Pulmonary artery endothelial cell (primary cell): ENCODE results near the gene ART3. TPM values are rescaled to one million over a fixed set of nuclear protein-coding genes. Genes with fewer than 3 reads are reported as not detected.
A peak's percentile ranks its signal among the peaks of the same experiment; 100 is the strongest.

ENCODE experiments used
- DNase-seq: peaks from one replicate; pipeline ENCODE4 v3.0.0-alpha.2; 2011; ENCODE audit warnings: low read depth, low spot score
- total RNA-seq: library from RNA; depleted of rRNA; stranded (reverse); fragments of >200 nt; gene quantifications from 2 replicates; pipeline ENCODE4 v1.2.3, GENCODE V29; 2014

Gene ART3
- total RNA-seq, 1 donor from 2014 or later, result not detected

DNA sequence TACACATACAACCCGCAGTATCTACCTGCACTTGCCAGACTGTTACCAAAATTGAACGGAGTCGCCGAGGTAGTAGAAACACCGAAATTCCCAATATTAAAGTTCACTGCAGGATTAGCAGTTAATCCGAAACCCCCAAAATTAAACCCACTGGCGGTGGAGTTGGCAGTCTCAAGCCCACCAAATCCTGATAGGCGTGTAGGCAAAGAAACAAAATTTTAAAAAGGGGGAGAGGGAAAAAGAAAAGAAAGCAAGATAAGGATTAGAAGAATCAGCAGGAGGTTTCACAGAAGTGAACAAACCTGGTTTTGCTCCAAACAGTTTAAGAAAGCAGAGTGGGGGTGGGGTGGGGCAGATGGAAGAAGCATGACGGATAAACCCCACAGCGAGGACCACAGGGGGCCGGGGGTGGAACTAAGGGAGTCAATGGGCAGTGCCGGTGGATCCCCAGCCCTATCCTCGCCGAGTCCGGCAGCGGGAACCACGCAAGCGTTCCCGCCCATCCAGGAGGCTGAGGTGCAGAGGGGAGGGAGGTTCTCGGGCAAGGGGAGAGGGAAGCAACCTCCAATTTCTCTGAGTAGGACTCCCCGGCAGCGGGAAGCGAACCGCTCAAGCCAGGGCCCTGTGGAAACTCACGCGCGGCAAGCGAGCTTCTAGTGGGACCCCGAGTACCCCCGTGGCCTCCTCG is 73.1 kb downstream of the ART3 start:
- DNase-seq, result peak; percentile 17

DNA sequence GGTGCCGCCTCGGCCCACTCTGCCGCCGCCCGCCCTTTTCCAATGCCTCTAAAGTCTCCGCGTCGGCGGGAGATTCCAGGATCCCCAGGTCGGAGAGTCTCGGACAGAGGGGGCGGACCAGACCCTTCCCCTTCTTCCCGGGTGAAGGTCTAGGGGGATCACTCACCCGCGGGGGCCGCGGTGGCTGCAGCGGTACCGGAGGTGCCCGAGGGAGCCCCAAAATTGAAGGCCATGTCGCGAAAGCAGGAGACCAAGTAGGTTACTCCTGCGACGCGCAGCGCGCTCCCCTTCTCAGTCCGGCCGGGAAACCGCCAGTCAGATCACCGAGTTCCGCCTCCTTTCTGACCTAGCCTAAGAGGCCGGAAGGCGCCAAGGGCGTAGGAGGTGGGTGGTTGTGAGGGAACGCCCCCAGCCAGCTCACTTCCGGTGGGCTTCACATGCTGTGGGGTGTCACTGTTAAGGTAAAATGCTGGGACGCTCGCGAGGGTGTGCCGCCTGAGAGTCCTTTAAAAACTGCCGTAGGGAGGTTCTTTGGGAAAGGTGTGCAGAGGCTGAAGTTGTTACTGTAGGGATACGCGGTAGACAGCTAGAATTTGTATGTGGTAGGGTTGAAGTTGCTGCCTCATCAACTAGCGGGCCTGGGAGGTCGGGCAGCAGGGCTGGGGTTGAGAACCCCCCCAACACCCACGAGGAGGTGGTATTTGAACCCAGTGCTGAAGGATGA is 73.8 kb downstream of the ART3 start, which contains the start of gene NUP54:
TSS of gene NUP54 (minus strand) at position 256 of the 724 bp plus-strand sequence. CDS start at position 233, 23 bp downstream.
- DNase-seq, result peak; percentile 79

DNA sequence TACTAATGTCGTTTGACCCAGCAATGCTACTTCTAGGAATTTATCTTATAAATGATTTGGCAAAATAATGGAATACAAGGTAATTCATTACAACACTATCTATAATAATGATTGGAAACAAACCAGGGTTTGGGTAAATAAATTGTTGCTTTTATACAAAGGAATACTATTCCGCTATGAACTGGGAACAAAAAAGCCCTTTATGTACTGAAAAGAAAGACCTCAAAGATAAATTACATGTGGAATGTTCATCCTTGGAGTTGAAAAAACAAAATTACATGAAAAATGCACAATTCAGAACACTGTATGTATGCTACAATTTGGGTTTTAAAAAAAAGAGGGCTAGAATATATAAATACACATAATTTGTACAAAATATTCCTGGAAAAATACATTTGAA is 78.8 kb downstream of the ART3 start:
- DNase-seq, result no peak

DNA sequence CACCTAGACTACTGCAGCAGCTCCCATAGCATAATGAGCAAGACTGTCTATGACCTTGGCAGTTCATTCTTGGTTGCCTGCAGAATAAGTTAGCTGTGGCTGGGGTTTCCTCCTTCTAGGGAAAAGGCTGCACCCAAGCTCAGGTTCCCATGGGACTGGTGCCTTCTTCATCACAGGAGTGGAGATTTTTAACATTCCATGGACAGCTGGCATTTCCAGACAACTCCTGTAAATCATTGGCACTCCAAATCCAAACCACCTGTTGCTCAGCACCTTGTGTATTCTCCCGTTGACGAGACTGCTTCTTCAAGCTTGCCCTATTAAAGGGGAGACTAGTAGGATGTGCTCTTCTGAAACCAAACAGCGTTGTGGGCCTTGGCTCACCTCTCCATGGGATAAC is 81.5 kb downstream of the ART3 start:
- DNase-seq, result no peak

DNA sequence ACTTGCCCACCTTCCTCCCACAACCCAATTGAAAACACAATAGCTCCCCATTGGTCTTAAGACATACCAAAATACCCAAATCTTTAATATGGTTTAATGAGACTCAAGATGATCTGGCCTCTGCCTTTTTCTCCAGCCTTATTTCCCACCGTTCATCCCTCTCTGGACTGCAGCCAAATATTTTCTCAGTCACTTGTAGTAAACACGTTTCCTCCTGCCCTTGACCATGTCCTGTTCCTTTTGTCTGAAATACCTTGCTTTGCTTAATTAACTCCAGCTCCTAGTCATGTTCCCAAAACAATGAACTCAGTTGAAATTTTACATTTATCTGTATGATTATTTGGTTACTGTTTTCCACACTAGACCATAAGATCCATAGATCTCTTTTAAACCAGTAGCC is 82.1 kb downstream of the ART3 start:
- peak; percentile 20 for DNase-seq

DNA sequence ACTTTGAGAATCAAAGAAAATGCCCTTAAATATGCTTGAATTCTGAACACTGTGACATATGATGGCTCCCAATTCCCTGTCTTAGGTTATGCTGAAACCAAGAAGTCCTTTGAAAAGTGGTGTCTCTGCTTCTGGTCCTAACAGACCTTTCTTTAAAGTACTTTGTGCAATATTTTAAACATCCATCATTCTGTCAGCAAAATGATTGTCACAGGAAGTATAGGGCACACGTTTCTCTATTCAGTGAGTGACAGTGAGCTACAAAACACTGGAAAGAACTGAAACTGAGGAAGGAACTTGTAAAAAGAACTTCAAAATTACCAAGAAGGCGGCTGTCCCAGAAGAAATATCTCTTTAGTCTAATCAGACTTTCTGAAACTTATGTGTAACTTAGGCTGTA is 85.8 kb downstream of the ART3 start:
- DNase-seq, result no peak

Other genes with a start within 250 kb of the ART3 start
- not detected in 2 replicates for gene PPEF2, start 172.3 kb upstream of the ART3 start, total RNA-seq
- gene NAAA, start 133.7 kb upstream of the ART3 start, total RNA-seq, result 20.1 and 23.2 TPM in 2 replicates
- gene SDAD1, start 83.8 kb upstream of the ART3 start, total RNA-seq, result 24.4 and 26.3 TPM in 2 replicates
- gene CXCL9, start 67.2 kb upstream of the ART3 start, total RNA-seq, result not detected in 2 replicates
- 0.28 and 0.33 TPM in 2 replicates for gene CXCL10, start 51.2 kb upstream of the ART3 start, total RNA-seq
- 1.9 and 2.6 TPM in 2 replicates for gene CXCL11, start 38.6 kb upstream of the ART3 start, total RNA-seq
- 61.2 and 72.6 TPM in 2 replicates for gene NUP54, start 73.7 kb downstream of the ART3 start, total RNA-seq
- 171 and 193 TPM in 2 replicates for gene SCARB2, start 139.1 kb downstream of the ART3 start, total RNA-seq
- gene FAM47E, start 177.0 kb downstream of the ART3 start, total RNA-seq, result under 0.01 and 0.33 TPM in 2 replicates
- gene STBD1, start 232.0 kb downstream of the ART3 start, total RNA-seq, result 2.6 TPM in 2 replicates